Liver (tissue), 9 donors: ENCODE data around the gene PRKCH. TPM values are rescaled to one million over a fixed set of nuclear protein-coding genes. Genes with fewer than 3 reads are reported as not detected.

Experiments used
- DNase-seq: peaks from one replicate; pipeline ENCODE4 v3.0.0-alpha.2; 2017; ENCODE audit warnings: low spot score
- H3K27ac ChIP-seq, 2 donors: one replicate each; pipeline ENCODE4 v1.7.0; 2013; ENCODE audit warnings: inconsistent platforms in 2 of 2, low read length in 2 of 2, control low read depth in 1 of 2, low read depth in 1 of 2, mild to moderate bottlenecking in 1 of 2
- H3K27me3 ChIP-seq, 4 donors: one replicate each; pipeline versions ENCODE4 v1.6.1 to v1.7.0; 2013; ENCODE audit warnings: low read length in 3 of 4, inconsistent platforms in 1 of 4, mild to moderate bottlenecking in 1 of 4, moderate library complexity in 1 of 4; ENCODE audit not compliant: control insufficient read depth in 4 of 4, insufficient read depth in 4 of 4
- H3K36me3 ChIP-seq, 4 donors: one replicate each; pipeline versions ENCODE4 v1.6.1 to v1.7.0; 2013; ENCODE audit warnings: low read length in 3 of 4, mild to moderate bottlenecking in 3 of 4, low read depth in 1 of 4, moderate library complexity in 1 of 4; ENCODE audit not compliant: control insufficient read depth in 4 of 4, insufficient read depth in 3 of 4
- H3K4me1 ChIP-seq, 4 donors: one replicate each; pipeline versions ENCODE4 v1.6.1 to v1.7.0; 2013; ENCODE audit warnings: low read length in 3 of 4, mild to moderate bottlenecking in 3 of 4, moderate library complexity in 1 of 4; ENCODE audit not compliant: control insufficient read depth in 4 of 4, insufficient read depth in 4 of 4
- H3K4me3 ChIP-seq, 3 donors: one replicate each; pipeline versions ENCODE4 v1.6.1 to v1.7.0; 2013; ENCODE audit warnings: low read length in 3 of 3, control low read depth in 1 of 3, low read depth in 1 of 3, mild to moderate bottlenecking in 1 of 3
- H3K9ac ChIP-seq, 2 donors: one replicate each; pipeline ENCODE4 v1.7.0; 2013; ENCODE audit warnings: low read length in 2 of 2, mild to moderate bottlenecking in 2 of 2, moderate library complexity in 2 of 2, control low read depth in 1 of 2, low read depth in 1 of 2
- H3K9me3 ChIP-seq, 4 donors: one replicate each; pipeline versions ENCODE4 v1.6.1 to v1.7.0; 2013; ENCODE audit warnings: low read length in 3 of 4; ENCODE audit not compliant: control insufficient read depth in 4 of 4
- CTCF ChIP-seq: fragments of 150-350 bp; IDR thresholded peaks from 2 replicates; pipeline ENCODE4 v1.5.1; 2017; ENCODE audit warnings: improper control_type of control experiment, low read depth, low read length; ENCODE audit not compliant: missing input control
- EGR1 ChIP-seq, 2 donors: IDR thresholded peaks; 2 replicates each; pipeline ENCODE4 v1.6.1; 2016 to 2018; ENCODE audit warnings: antibody characterized with exemption in 2 of 2, low read depth in 2 of 2
- FOXA1 ChIP-seq: IDR thresholded peaks from 2 replicates; pipeline ENCODE4 v1.6.1; 2016; ENCODE audit warnings: antibody characterized with exemption
- FOXA2 ChIP-seq: IDR thresholded peaks from 2 replicates; pipeline ENCODE4 v1.6.1; 2016; ENCODE audit warnings: antibody characterized with exemption
- GABPA ChIP-seq, 2 donors: IDR thresholded peaks in 1 of 2; conservative IDR thresholded peaks in 1 of 2; 2 replicates each; pipeline ENCODE4 v1.6.1; 2016; ENCODE audit warnings: antibody characterized with exemption in 2 of 2, mild to moderate bottlenecking in 1 of 2, moderate library complexity in 1 of 2
- HNF4A ChIP-seq, 2 donors: conservative IDR thresholded peaks; 2 replicates each; pipeline ENCODE4 v1.6.1; 2016; ENCODE audit warnings: antibody characterized with exemption in 2 of 2, mild to moderate bottlenecking in 2 of 2
- HNF4G ChIP-seq: IDR thresholded peaks from 2 replicates; pipeline ENCODE4 v1.6.1; 2016; ENCODE audit warnings: antibody characterized with exemption
- JUND ChIP-seq, 2 donors: IDR thresholded peaks; 2 replicates each; pipeline ENCODE4 v1.6.1; 2016; ENCODE audit warnings: antibody characterized with exemption in 2 of 2
- NR2F2 ChIP-seq: IDR thresholded peaks from 2 replicates; pipeline ENCODE4 v1.6.1; 2016; ENCODE audit warnings: antibody characterized with exemption
- RAD21 ChIP-seq, 2 donors: IDR thresholded peaks; 2 replicates each; pipeline ENCODE4 v1.6.1; 2016; ENCODE audit warnings: antibody characterized with exemption in 2 of 2, mild to moderate bottlenecking in 2 of 2
- REST ChIP-seq: IDR thresholded peaks from 2 replicates; pipeline ENCODE4 v1.6.1; 2016; ENCODE audit warnings: antibody characterized with exemption, mild to moderate bottlenecking
- RXRA ChIP-seq, 2 donors: IDR thresholded peaks; 2 replicates each; pipeline ENCODE4 v1.6.1; 2017 to 2018; ENCODE audit warnings: antibody characterized with exemption in 2 of 2, mild to moderate bottlenecking in 1 of 2
- SP1 ChIP-seq: IDR thresholded peaks from 2 replicates; pipeline ENCODE4 v1.6.1; 2018; ENCODE audit warnings: antibody characterized with exemption, mild to moderate bottlenecking
- TAF1 ChIP-seq: conservative IDR thresholded peaks from 2 replicates; pipeline ENCODE4 v1.6.1; 2016; ENCODE audit warnings: antibody characterized with exemption, mild to moderate bottlenecking
- YY1 ChIP-seq: IDR thresholded peaks from 2 replicates; pipeline ENCODE4 v1.6.1; 2016; ENCODE audit warnings: antibody characterized with exemption, mild to moderate bottlenecking
- ZBTB33 ChIP-seq: IDR thresholded peaks from 2 replicates; pipeline ENCODE4 v1.6.1; 2016; ENCODE audit warnings: antibody characterized with exemption
- WGBS: extraction: QIAGEN DNeasy Blood & Tissue Kit; methylation state at CpG from one replicate; pipeline ENCODE4 v1.1.7; 2013; 5-methylcytosine and 5-hydroxymethylcytosine counted together
- polyA plus RNA-seq, 2 donors: library from polyadenylated mRNA; stranded (reverse) in 1 of 2; unstranded in 1 of 2; fragments of 200-250 nt in 1 of 2; fragments of >200 nt in 1 of 2; fragmentation: Nextera tagmentation in 1 of 2; extraction: Ambion mirVana in 1 of 2; gene quantifications; one replicate each; pipeline versions ENCODE4 v1.2.1 to v1.2.3, GENCODE V29; 2013 to 2015
- total RNA-seq, 2 donors: library from RNA; depleted of rRNA; stranded (reverse); fragments of >200 nt; gene quantifications; one replicate each; pipeline ENCODE4 v1.2.3, GENCODE V29; 2014
- TF ChIP-seq, protein P1 (sequence below): IDR thresholded peaks from 2 replicates; pipeline ENCODE4 v1.6.1; 2016; ENCODE audit warnings: antibody characterized with exemption
- donor health status: healthy.
- donor health status: healthy.
- donor health status: healthy.
- donor health status: healthy.
- donor health status: healthy.

Gene PRKCH
- total and polyA plus RNA-seq, 4 donors = 3.9 to 13.7 (median 7.0) TPM

GRCh38 chr14:61386173-61386772, 64.9 kb downstream of the PRKCH start:
- Histone ChIP-seq H3K9me3 (no peaks in the 10 kb centered on the region), H3K27me3 (no peaks in the 10 kb centered on the region), H3K27ac (no peak overlapping the region), H3K36me3 (no peaks in the 10 kb centered on the region), H3K4me3 (no peak overlapping the region), H3K9ac (no peak overlapping the region), H3K4me1 (no peaks in the 10 kb centered on the region)
- WGBS = 86% methylated on average over 9 of the region's 9 CpGs
- TF ChIP-seq YY1 (no peak), NR2F2 (no peak), CTCF (no peak), HNF4A (conservative IDR thresholded peaks at IDR 0.05) (no peak), ZBTB33 (no peak), GABPA (IDR thresholded peaks at IDR 0.05 in 1 of 2, conservative IDR thresholded peaks at IDR 0.05 in 1 of 2) (no peak), FOXA1 (no peak), RAD21 (IDR thresholded peaks at IDR 0.05) (no peak), REST (no peak), SP1 (no peak), JUND (IDR thresholded peaks at IDR 0.05) (no peak), RXRA (IDR thresholded peaks at IDR 0.05) (no peak), FOXA2 (no peak), EGR1 (IDR thresholded peaks at IDR 0.05; ENCODE audit: low read depth in 2 of 2) (no peak)
- TF ChIP-seq, protein P1, sequence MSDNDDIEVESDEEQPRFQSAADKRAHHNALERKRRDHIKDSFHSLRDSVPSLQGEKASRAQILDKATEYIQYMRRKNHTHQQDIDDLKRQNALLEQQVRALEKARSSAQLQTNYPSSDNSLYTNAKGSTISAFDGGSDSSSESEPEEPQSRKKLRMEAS = no peak
- no peak for DNase-seq

DNA sequence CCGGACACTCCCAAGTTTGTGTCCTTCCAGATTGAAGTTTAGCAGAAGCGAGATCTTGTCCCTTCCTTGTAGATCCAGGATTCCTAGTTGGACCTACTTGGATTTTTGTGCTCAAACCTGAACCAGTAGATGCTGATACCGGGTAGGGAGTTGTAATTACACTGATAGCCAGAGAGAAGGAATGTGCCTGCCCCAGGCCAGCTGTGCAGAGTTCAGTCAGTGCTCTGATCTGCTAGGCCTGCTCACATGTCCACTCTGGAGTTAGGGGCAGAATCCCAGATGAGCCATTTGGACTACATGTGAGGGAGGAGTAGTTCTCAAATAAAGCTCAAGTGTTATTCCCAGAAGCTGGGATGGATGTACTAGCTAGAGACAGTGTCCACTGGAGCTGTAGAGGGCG, 65.7 kb downstream of the PRKCH start:
- WGBS = 90% methylated on average over 4 of the region's 4 CpGs
- H3K36me3 ChIP-seq = no peaks in the 10 kb centered on the region
- DNase-seq = no peak
- H3K27ac ChIP-seq = no peak overlapping the region
- TF ChIP-seq GABPA (IDR thresholded peaks at IDR 0.05 in 1 of 2, conservative IDR thresholded peaks at IDR 0.05 in 1 of 2) (no peak), EGR1 (IDR thresholded peaks at IDR 0.05; ENCODE audit: low read depth in 2 of 2) (no peak), HNF4G (no peak), NR2F2 (no peak), FOXA1 (no peak), RAD21 (IDR thresholded peaks at IDR 0.05) (no peak), CTCF (no peak), HNF4A (conservative IDR thresholded peaks at IDR 0.05) (no peak), RXRA (IDR thresholded peaks at IDR 0.05) (no peak), FOXA2 (no peak), TAF1 (no peak), JUND (IDR thresholded peaks at IDR 0.05) (no peak), REST (no peak)
- TF ChIP-seq, protein P1 = no peak
- H3K9me3 ChIP-seq = no peaks in the 10 kb centered on the region
- H3K9ac ChIP-seq = no peak overlapping the region
- H3K27me3 ChIP-seq = no peaks in the 10 kb centered on the region
- no peak overlapping the region for H3K4me3 ChIP-seq
- H3K4me1 ChIP-seq = no peaks in the 10 kb centered on the region
